Measurements from ENCODE around the gene SEC16A.

The SEC16A gene

DNA sequence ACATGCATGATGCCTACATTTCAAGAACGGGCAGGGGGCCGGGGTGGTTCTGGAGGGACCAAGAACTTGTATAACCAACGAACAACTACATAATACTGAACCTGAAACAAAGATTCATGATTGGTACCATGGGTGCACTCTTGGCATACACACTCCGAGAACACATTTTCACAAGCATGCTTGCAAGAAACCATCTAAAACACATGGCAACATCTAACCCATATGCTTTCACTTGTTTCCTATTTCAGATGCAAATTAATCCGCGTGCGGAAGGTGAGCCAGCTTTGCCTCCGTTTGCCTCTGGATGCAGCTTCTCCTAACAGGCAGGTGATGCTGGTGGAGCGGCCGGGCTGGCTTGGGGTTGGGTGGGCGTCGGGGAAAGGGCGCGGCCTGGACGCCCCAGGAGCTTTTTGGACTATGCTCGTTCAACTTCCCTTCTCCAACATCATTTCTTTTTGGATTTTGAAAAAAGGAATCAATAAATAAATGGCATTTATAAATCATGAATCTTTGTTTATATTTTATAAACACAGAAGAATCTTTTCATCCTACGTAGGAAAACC is 12.5 kb upstream of the SEC16A start:
- H3K36me3 ChIP-seq (replicated peaks; ENCODE audit: insufficient read depth, low read length), result no peaks in the 10 kb centered on the region; the same call in 1 of the 2 replicates
- no peak overlapping the region for H2AFZ ChIP-seq (ENCODE audit: low read length)
- H3K27ac ChIP-seq (ENCODE audit: low read length), result no peak overlapping the region
- TF ChIP-seq EZH2phosphoT487 (IDR thresholded peaks at IDR 0.05; ENCODE audit: low read length) (no peak), EZH2 (optimal IDR thresholded peaks at IDR 0.05; ENCODE audit: low read depth, low read length) (no peak)
- TF ChIP-seq, protein P1, sequence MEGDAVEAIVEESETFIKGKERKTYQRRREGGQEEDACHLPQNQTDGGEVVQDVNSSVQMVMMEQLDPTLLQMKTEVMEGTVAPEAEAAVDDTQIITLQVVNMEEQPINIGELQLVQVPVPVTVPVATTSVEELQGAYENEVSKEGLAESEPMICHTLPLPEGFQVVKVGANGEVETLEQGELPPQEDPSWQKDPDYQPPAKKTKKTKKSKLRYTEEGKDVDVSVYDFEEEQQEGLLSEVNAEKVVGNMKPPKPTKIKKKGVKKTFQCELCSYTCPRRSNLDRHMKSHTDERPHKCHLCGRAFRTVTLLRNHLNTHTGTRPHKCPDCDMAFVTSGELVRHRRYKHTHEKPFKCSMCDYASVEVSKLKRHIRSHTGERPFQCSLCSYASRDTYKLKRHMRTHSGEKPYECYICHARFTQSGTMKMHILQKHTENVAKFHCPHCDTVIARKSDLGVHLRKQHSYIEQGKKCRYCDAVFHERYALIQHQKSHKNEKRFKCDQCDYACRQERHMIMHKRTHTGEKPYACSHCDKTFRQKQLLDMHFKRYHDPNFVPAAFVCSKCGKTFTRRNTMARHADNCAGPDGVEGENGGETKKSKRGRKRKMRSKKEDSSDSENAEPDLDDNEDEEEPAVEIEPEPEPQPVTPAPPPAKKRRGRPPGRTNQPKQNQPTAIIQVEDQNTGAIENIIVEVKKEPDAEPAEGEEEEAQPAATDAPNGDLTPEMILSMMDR (IDR thresholded peaks at IDR 0.05; ENCODE audit: low read length), result no peak
- H3F3A ChIP-seq (ENCODE audit: insufficient read depth, low read length), result no peaks in the 10 kb centered on the region
- no peak overlapping the region for H3K4me2 ChIP-seq (ENCODE audit: low read depth, low read length)
- H3K9me3 ChIP-seq (replicated peaks; ENCODE audit: insufficient read depth, low read length), result no peaks in the 10 kb centered on the region
- no peaks in the 10 kb centered on the region for H3K4me1 ChIP-seq (ENCODE audit: low read length)
- H3K9ac ChIP-seq (ENCODE audit: low read length), result no peak overlapping the region
- H3K79me2 ChIP-seq (ENCODE audit: low read length), result no peaks in the 10 kb centered on the region
- no peaks in the 10 kb centered on the region for H3K9me2 ChIP-seq (replicated peaks; ENCODE audit: insufficient read depth, low read length)
- H4K20me1 ChIP-seq (ENCODE audit: insufficient read depth, low read length), result no peaks in the 10 kb centered on the region
- no peaks in the 10 kb centered on the region for H3K27me3 ChIP-seq (replicated peaks; ENCODE audit: insufficient read depth, low read length)
- DNase-seq, result no peak
- no peak overlapping the region for H3K4me3 ChIP-seq (ENCODE audit: low read length)

DNA sequence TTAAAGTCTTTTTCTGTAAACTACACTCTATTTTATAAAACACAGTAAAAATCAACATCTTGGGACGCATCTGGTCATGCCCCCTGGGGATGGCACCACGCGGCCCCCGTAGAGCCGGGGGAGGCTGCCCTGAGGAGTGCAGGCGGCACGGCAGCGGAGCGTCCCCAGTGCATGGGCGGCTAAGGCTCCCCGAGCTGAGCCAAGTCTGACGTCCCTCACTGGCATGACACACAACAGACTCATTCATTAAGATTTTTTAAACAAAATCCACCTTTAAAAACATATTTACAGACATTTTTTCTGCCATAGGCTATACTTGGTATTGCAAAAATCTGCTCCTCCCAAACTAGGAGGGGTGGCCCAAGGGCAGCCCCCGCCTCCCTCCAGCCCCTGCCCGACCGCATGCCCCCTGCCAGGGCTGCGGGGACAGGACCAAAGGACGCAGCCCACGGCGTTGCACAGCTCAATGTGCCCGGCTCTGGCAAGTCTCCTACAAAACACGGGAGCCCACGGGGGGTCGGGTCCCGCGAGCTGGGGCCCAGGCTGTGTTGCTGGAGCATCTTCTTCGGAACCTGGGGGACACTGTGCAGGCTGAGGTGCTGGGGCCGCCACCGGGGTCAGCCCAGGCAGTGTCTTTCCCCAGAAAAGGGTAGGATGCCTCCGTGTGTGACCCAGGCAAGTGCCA is 11.8 kb upstream of the SEC16A start:
- no peak overlapping the region for H3K27ac ChIP-seq (ENCODE audit: low read length)
- no peaks in the 10 kb centered on the region for H4K20me1 ChIP-seq (ENCODE audit: insufficient read depth, low read length)
- no peak overlapping the region for H3K4me3 ChIP-seq (ENCODE audit: low read length)
- no peak overlapping the region for H3K9ac ChIP-seq (ENCODE audit: low read length)
- no peak for DNase-seq
- H3K9me3 ChIP-seq (replicated peaks; ENCODE audit: insufficient read depth, low read length), result no peaks in the 10 kb centered on the region
- no peak overlapping the region for H3K4me2 ChIP-seq (ENCODE audit: low read depth, low read length)
- H3K4me1 ChIP-seq (ENCODE audit: low read length), result no peaks in the 10 kb centered on the region
- H3K27me3 ChIP-seq (replicated peaks; ENCODE audit: insufficient read depth, low read length), result no peaks in the 10 kb centered on the region
- H3F3A ChIP-seq (ENCODE audit: insufficient read depth, low read length), result no peaks in the 10 kb centered on the region
- H3K79me2 ChIP-seq (ENCODE audit: low read length), result no peaks in the 10 kb centered on the region
- no peaks in the 10 kb centered on the region for H3K9me2 ChIP-seq (replicated peaks; ENCODE audit: insufficient read depth, low read length)
- H2AFZ ChIP-seq (ENCODE audit: low read length), result no peak overlapping the region
- H3K36me3 ChIP-seq (replicated peaks; ENCODE audit: insufficient read depth, low read length), result no peaks in the 10 kb centered on the region; the same call in 1 of the 2 replicates
- TF ChIP-seq EZH2 (optimal IDR thresholded peaks at IDR 0.05; ENCODE audit: low read depth, low read length) (no peak), EZH2phosphoT487 (IDR thresholded peaks at IDR 0.05; ENCODE audit: low read length) (no peak)
- TF ChIP-seq, protein P1 (IDR thresholded peaks at IDR 0.05; ENCODE audit: low read length), result no peak

DNA sequence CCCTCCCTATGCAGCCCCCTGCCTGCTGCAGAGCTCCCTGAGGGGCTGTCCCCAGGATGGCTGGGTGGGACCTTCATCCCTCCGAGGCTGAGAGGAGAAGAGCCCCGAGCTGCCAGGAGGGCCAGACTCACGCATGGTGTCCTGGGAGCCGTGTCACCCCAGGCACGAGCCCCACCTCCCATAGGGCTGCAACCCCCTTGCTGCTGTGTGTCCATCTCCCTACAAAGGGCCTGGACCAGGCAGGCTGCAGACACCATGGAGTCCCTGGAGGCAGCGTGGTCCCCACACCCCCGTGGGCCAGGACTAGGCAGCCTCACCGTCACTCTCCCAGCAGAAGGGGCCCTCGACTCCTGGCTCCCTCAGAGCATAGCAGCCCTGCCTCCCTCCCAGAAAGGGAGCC is 11.2 kb upstream of the SEC16A start:
- no peaks in the 10 kb centered on the region for H3K9me3 ChIP-seq (replicated peaks; ENCODE audit: insufficient read depth, low read length)
- no peak for DNase-seq
- no peak overlapping the region for H3K9ac ChIP-seq (ENCODE audit: low read length)
- H3K36me3 ChIP-seq (replicated peaks; ENCODE audit: insufficient read depth, low read length), result no peaks in the 10 kb centered on the region; the same call in 1 of the 2 replicates
- no peak overlapping the region for H3K4me2 ChIP-seq (ENCODE audit: low read depth, low read length)
- no peaks in the 10 kb centered on the region for H3K9me2 ChIP-seq (replicated peaks; ENCODE audit: insufficient read depth, low read length)
- no peaks in the 10 kb centered on the region for H3K27me3 ChIP-seq (replicated peaks; ENCODE audit: insufficient read depth, low read length)
- no peaks in the 10 kb centered on the region for H4K20me1 ChIP-seq (ENCODE audit: insufficient read depth, low read length)
- H3K4me3 ChIP-seq (ENCODE audit: low read length), result no peak overlapping the region
- H3F3A ChIP-seq (ENCODE audit: insufficient read depth, low read length), result no peaks in the 10 kb centered on the region
- H3K4me1 ChIP-seq (ENCODE audit: low read length), result no peaks in the 10 kb centered on the region
- TF ChIP-seq, protein P1 (IDR thresholded peaks at IDR 0.05; ENCODE audit: low read length), result no peak
- H2AFZ ChIP-seq (ENCODE audit: low read length), result no peak overlapping the region
- no peaks in the 10 kb centered on the region for H3K79me2 ChIP-seq (ENCODE audit: low read length)
- no peak overlapping the region for H3K27ac ChIP-seq (ENCODE audit: low read length)
